Dermis blood vessel endothelial cell (primary cell): Measurements from ENCODE around the gene CPS1. TPM values are rescaled to one million over a fixed set of nuclear protein-coding genes. Genes with fewer than 3 reads are reported as not detected.

Experiments
- DNase-seq: peaks from one replicate; pipeline ENCODE4 v3.0.0; 2010
- total RNA-seq: library from RNA; depleted of rRNA; stranded (reverse); fragments of >200 nt; gene quantifications from 2 replicates; pipeline ENCODE4 v1.2.3, GENCODE V29; 2014

The CPS1 gene
- total RNA-seq, 1 donor from 2014 or later = 0.85 TPM

GRCh38 chr2:210687786-210688470 lies 131.5 kb downstream of the CPS1 start:
- no peak for DNase-seq

GRCh38 chr2:210707900-210708299 lies 151.5 kb downstream of the CPS1 start:
- no peak for DNase-seq

- no peak for DNase-seq
These were observed 156.7 kb downstream of the CPS1 start for GRCh38 chr2:210713122-210713521.

GRCh38 chr2:210715560-210716082 lies 159.2 kb downstream of the CPS1 start:
- DNase-seq = no peak

- no peak for DNase-seq
These were observed 162.1 kb downstream of the CPS1 start for GRCh38 chr2:210718503-210718902.

GRCh38 chr2:210722092-210722491 lies 165.7 kb downstream of the CPS1 start:
- no peak for DNase-seq

GRCh38 chr2:210727549-210727948 lies 171.2 kb downstream of the CPS1 start:
- no peak for DNase-seq

Other genes starting within 250 kb of the CPS1 start
- gene MYL1, start 241.4 kb upstream of the CPS1 start, total RNA-seq = not detected in 2 replicates
- 20.6 and 33.3 TPM in 2 replicates for gene LANCL1, start 79.8 kb upstream of the CPS1 start, total RNA-seq